ENCODE data around the gene MCF2L. TPM values are rescaled to one million over a fixed set of nuclear protein-coding genes. Genes with fewer than 3 reads are reported as not detected.

MCF2L gene
- total RNA-seq, 1 donor from 2014 or later: 69.7 TPM

DNA sequence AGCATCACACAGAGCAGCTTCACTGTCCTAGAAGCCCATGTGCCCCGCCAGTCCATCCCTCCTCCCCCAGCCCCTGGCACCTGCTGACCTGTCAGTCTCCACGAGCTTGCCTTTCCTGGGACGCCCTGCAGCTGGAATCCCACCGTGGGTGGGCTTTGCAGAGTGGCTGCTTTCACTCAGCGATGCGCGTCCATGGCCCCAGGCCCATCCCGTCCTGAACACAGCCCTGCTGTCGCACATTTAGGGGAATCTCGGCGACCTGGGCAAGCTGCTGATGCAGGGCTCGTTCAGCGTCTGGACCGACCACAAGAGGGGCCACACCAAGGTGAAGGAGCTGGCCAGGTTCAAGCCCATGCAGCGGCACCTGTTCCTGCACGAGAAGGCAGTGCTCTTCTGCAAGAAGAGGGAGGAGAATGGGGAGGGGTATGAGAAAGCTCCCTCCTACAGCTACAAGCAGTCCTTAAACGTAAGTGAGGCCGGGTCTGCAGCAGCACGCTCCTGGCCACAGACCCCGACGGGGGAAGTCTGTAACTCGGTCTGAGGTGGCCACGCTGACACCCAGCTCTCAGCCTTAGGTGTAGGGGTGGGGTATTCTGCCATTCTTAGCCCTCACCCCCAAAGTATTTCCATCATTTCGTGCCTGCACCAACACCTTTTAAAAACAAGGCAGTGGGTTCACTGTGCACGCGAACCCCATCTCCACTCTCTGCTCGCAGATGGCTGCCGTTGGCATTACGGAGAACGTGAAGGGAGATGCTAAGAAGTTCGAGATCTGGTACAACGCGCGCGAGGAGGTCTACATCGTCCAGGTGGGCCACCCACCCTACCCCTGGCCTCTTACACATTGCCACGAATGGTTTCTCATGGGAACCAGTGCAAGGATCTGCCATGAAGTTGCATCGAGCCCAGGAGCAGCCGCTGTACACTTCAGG, 118.2 kb downstream of the MCF2L start:
- Histone ChIP-seq H3K36me3 (no peaks in the 10 kb centered on the region), H3K4me3 (no peak overlapping the region), H3K9me3 (no peaks in the 10 kb centered on the region), H3K4me1 (no peaks in the 10 kb centered on the region), H3K27me3 (no peaks in the 10 kb centered on the region), H3K27ac (no peak overlapping the region)
- intact Hi-C loops (cut with DNase I): no loop called here
- TF ChIP-seq, protein P1, sequence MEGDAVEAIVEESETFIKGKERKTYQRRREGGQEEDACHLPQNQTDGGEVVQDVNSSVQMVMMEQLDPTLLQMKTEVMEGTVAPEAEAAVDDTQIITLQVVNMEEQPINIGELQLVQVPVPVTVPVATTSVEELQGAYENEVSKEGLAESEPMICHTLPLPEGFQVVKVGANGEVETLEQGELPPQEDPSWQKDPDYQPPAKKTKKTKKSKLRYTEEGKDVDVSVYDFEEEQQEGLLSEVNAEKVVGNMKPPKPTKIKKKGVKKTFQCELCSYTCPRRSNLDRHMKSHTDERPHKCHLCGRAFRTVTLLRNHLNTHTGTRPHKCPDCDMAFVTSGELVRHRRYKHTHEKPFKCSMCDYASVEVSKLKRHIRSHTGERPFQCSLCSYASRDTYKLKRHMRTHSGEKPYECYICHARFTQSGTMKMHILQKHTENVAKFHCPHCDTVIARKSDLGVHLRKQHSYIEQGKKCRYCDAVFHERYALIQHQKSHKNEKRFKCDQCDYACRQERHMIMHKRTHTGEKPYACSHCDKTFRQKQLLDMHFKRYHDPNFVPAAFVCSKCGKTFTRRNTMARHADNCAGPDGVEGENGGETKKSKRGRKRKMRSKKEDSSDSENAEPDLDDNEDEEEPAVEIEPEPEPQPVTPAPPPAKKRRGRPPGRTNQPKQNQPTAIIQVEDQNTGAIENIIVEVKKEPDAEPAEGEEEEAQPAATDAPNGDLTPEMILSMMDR (IDR thresholded peaks at IDR 0.05): no peak
- no peak for ATAC-seq
- peak; percentile 57 for DNase-seq

DNA sequence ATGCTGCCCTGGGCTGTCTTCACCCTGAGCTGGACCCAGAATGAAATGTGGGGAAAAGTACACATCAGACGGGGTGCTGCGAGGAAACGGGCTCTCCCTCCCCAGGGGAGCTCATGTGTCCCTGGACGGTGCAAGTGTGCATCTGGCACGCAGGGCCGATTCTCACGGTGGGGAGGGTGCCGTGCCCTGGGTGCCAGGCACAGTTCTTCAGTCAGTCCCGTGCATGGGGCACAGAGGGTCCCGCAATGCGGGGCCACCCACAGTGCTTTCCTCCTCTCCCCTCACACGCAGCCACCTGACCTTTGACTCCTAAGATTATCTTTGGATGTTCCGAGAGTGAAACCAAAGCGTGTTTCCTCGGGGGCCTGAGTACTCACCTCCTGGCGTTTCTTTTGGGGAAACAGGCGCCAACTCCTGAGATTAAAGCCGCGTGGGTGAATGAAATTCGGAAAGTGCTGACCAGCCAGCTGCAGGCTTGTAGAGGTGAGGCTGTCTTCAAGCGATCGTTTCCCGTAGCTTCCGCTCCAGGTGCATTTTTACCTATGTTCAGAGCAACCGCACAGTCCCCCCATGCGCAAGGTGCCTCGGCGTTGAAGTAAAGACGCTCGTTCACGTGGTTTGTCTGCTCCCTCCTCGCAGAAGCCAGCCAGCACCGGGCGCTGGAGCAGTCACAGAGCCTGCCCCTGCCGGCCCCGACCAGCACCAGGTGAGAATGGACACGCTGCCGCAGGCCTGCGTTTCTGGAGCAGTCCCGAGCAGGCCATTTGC, 119.1 kb downstream of the MCF2L start:
- H3K27ac ChIP-seq: no peak overlapping the region
- H3K36me3 ChIP-seq: no peaks in the 10 kb centered on the region
- no peak for ATAC-seq
- H3K4me1 ChIP-seq: no peaks in the 10 kb centered on the region
- H3K9me3 ChIP-seq: no peaks in the 10 kb centered on the region
- no peaks in the 10 kb centered on the region for H3K27me3 ChIP-seq
- TF ChIP-seq, protein P1 (IDR thresholded peaks at IDR 0.05): no peak
- H3K4me3 ChIP-seq: no peak overlapping the region
- intact Hi-C loops (cut with DNase I): no loop called here
- DNase-seq: peak; percentile 58

DNA sequence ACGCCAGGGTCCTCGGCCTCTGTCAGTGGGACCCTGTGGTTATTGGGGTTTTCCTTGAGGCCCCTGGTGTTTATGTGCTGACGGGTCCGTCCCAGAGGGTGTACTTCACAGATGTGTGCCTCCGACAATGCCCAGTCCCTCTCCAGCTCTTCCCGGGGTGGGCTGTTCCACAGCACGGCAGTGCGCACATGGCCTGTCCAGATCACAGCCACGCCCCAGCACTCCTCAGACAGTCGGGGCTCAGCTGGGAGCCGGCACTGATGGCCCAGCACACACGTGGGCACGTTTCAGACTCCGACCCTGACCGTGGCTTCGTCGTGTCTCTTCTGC, 119.6 kb downstream of the MCF2L start:
- TF ChIP-seq, protein P1 (IDR thresholded peaks at IDR 0.05): no peak
- no peak for ATAC-seq

DNA sequence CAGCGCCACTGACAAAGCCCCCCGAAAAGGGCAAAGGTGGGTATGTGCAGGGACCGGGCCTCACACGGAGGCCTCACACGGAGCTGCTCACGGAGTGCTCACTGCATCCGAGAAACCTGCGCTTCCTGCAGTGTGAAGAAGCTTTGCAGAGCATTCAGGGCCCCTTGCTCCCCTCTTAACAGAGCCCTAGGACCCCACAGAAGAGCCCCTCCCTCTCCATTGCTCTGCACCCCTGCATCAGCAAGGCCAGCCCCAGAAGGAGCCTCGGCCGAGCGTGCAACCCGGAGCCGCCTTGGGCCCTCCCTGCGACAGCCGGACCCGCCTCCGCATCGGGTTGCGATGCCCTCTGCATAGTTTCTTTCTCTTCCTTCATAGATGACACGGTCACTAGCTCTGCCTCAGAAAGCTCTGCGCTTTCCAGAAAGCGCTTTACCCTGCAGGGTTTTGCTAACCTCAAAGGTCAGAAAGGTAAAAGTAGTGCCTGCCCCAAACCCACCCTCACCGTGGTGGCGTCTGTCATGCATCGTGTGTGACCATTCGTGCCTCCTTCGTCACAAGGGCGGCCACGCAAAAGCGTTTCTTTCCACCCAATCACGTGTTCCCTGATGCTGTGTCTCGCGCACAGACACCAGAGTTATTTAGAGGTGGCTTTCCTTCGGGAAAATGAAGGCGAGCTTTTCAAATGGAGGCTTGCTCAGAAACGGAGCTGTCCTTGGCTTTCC, 120.8 kb downstream of the MCF2L start:
- ATAC-seq (no peak), DNase-seq (peak; percentile 57)
- Histone ChIP-seq H3K36me3 (no peaks in the 10 kb centered on the region), H3K9me3 (no peaks in the 10 kb centered on the region), H3K27me3 (no peaks in the 10 kb centered on the region), H3K27ac (no peak overlapping the region), H3K4me3 (no peak overlapping the region), H3K4me1 (no peaks in the 10 kb centered on the region)
- TF ChIP-seq, protein P1 (IDR thresholded peaks at IDR 0.05): no peak
- intact Hi-C loops (cut with DNase I): no loop called here

More for the DNA sequence above, 119.6 kb downstream of the MCF2L start:
- Histone ChIP-seq H3K27ac (no peak overlapping the region), H3K36me3 (no peaks in the 10 kb centered on the region), H3K4me1 (no peaks in the 10 kb centered on the region), H3K27me3 (no peaks in the 10 kb centered on the region), H3K9me3 (no peaks in the 10 kb centered on the region), H3K4me3 (no peak overlapping the region)
- intact Hi-C loops (cut with DNase I): no loop called here
- peak; percentile 44 for DNase-seq

DNA sequence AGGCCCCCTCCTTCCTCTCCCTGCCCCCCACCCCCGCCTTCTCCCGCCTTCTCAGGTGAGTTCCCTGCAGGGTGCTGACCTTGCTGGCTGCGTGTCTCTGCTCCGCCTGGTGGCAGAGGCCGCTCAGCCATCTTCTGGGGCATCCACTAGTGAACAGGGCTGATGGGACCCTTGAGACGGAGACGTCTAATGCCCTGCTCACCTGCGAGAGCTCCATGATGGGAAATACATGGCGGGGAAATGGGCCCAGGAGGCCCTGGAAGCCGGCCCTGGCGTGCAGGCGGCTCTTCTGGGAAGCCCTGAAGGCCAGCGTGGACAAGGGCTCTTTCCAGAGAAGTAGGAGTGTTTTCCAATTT, 121.4 kb downstream of the MCF2L start:
- intact Hi-C loops (cut with DNase I): no loop called here
- H3K27me3 ChIP-seq: no peaks in the 10 kb centered on the region
- DNase-seq (peak; percentile 46), ATAC-seq (no peak)
- H3K9me3 ChIP-seq: no peaks in the 10 kb centered on the region
- TF ChIP-seq, protein P1 (IDR thresholded peaks at IDR 0.05): no peak
- no peak overlapping the region for H3K4me3 ChIP-seq
- no peaks in the 10 kb centered on the region for H3K4me1 ChIP-seq
- no peaks in the 10 kb centered on the region for H3K36me3 ChIP-seq
- H3K27ac ChIP-seq: no peak overlapping the region
